Measurements from ENCODE around the gene TTC34. TPM values are rescaled to one million over a fixed set of nuclear protein-coding genes. Genes with fewer than 3 reads are reported as not detected.

The TTC34 gene
- polyA plus RNA-seq, 10 donors = 0.09 to 0.58 (median 0.19) TPM

DNA sequence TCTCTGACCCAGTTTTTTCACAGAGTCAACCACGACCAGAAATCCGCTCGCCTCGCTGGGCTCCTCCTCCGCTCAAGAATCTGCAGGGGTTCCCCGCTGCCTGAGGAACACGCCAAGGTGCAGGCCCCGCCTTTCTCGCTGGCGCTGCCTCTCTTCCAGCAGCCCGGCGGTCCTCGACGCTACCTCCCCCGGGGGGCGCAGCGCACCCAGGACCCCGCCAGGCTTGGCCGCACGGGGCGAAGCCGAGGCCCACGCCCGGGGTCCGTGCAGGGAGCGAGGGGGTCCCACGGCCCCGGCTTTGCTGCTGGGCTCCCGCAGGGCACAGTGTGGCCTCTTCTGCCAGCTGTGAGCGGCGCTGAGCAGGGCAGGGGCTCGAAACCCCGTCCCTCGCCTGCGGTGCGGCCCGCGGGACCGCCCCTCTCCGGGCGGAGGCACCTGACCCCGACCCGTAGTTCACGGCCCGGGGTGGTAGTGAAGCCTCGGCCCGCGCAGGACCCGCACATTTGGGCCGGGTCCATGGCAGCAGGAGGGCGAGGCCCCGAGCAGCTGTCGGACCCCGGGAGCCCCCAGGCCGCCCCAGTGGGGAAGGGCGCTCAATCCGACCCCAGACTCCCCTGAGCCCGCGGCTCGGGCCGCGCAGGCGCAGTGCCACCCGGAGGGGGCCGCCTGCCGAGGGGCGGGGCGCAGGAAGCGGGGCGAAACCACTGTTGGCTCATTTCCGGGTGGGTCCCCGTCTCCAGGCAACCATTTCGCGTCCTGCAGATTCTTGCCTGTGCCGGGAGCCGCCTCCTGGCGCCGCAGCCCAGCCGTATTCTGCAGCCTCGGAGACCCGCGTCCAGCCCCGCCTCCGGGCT, 158.7 kb downstream of the TTC34 start:
- DNase-seq = peak; percentile 88 to 96 (median 94)

DNA sequence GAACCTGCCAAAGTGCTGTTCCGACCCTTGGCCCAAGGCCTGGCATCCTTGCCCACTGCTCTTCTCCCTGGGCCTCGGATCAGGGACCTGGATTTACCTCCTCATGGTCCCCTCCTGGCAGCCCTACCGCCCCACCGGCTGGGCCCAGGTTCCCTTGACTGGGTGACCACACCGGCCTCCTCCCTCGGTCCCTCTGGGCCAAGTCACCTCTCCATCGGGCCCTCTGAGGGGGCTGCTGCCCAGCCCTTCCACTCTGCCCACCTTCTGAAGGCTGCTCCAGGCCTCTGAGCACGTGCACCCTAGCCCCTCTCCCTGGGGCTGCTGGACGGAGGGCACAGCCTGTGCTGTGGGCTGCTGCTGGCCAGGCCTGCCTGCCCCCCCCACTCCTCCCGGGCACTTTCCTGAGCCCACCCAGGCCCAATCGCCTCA, 159.3 kb downstream of the TTC34 start:
- no peak for DNase-seq

DNA sequence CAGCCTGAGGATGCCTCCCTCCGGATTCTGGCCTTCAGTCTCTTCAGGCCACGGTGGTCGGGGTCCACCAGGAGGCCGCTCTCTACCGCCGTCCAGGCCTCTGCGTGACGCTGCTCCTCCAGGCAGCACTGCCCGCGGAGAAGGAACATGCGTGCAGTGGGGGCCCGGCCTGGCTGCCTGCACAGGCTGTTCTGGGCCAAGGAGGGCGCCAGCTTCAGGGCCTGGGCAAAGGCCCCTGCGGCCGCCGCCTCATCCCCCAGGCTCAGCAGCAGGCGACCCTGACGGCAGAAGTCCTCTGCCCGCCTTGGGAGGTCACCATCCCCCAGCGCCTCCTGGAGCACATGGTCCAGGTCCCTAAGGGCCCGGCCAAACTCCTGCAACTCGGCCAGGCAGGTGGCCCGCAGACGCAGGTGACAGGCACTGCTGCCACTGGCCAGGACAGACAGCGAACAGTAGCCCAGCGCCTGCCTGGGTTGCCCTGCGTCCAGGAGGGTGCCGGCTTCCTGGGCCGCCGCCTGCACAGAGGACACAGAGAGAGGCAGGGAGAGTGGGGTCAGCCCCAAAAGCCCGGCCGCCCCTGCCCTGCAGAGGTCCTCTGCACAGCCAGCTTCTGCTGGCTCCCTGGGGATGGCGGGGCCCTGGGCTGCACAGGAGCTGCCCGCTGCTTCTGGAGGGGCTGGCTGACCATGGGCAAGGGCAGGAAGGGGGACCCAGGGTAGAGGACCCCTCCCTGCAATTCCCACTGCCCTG, 159.9 kb downstream of the TTC34 start:
- no peak for DNase-seq

DNA sequence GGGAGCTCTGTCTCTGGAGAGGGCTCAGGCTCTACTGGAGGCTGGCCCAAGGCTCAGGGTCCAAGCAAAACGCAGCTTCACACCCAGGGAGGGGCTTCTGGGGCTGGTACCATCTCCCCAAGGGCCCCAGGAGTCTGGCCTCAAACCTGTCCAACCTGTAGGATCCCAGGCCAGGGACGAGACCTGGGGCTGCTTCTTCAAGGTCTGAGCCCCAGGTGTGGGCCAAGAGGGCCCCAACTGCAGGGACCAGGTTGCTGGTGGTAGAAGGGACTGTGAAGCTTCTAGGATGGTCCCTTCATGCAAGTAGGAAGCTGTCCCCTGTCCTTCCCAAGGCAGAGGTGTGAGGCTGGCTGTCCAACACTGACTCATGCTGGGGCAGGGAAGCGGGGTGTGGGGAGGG, 160.9 kb downstream of the TTC34 start:
- DNase-seq = no peak

DNA sequence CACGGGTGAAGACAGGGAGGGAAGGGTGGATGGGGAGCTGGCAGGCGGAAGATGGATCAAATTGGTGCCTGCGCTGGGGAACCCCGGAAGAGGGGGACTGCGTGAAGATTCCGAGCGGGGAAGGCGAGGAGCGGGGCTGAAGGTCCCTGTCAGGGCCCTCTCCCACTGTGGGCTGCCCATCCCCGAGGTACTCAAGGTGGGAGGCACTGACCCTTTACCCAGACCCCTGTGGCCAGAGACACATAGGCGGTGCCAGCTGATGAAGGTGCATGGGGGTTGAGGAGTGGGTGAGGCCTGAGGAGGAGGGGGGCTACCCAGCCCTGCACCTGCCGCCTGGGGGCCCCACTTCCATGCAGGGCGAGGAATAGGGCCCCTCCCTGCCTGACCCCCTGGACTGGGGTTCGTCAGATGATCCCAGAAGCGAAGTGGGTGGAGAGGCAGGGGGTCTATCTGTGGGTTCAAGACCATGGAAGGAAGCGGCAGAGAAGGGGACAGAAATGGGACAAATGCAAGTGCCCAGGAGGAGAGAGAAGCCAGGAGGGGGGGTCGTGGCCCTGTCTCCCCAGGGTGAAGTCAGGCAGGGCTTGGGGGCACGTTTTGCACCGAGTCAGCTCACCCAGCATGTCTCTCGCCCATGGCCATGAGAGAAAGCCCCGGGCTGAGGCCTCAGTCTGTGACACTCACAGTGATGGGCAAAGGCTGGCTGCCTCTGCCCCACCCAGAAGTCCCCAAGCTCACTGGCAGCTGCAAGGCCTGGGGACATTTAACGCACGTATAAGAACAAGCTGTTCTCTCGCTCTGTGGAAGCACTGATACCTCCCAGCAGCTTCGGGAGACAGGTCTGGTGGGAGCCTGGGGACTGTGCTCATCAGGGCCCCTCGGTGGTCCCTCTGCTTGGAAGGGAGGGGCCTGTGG, 161.6 kb downstream of the TTC34 start:
- DNase-seq = peak in 2 of 3 donors; percentile 26 to 45

DNA sequence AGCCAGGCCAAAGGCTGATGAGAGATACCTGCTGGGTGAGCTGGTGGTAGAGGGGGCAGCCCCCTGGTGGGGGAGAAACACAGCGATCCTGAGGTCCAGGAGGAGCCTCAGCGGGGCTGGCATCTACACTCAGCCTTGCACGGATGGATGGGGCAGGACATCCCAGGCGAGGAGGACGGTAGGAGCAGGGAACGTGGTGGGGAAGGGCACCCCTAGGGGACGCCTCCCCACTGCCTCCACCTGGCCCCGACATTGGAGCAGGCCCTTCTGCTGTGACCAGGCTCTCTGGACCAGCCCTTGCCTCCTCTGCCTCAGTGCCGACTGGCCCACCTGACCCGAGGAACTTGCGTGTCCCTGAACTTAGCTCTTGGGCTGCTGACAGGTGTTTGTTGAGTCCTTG, 162.3 kb downstream of the TTC34 start:
- no peak for DNase-seq

DNA sequence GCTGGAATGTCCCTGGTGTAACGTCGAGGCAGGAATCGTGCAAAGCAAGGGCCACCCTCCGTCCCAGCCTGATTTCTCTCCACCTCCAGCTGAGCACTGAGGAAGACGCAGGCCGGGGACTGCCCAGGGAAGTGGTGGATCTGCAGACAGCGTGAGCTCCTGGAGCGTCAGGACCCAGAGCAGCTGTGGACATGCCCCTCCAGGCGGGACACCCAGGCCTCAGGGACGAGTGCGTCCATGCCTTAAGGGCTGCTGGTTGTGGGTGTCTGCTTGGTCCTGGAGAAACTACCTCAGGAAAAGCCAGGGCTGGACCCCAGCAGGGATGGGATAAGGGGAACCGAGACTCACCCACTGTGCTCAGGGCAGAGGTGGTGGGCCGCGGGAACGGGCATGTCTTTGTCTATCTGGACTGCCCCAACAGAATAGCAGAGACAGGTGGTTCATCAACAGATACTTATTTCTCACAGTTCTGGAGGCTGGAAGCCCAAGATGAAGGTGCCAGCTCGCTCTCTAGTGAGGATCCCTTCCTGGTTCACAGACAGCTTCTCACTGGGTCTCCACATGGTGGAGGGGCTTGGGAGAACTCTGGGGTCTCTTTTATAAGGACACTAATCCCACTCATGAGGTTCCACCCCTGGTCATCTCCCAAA, 162.9 kb downstream of the TTC34 start:
- DNase-seq = no peak

DNA sequence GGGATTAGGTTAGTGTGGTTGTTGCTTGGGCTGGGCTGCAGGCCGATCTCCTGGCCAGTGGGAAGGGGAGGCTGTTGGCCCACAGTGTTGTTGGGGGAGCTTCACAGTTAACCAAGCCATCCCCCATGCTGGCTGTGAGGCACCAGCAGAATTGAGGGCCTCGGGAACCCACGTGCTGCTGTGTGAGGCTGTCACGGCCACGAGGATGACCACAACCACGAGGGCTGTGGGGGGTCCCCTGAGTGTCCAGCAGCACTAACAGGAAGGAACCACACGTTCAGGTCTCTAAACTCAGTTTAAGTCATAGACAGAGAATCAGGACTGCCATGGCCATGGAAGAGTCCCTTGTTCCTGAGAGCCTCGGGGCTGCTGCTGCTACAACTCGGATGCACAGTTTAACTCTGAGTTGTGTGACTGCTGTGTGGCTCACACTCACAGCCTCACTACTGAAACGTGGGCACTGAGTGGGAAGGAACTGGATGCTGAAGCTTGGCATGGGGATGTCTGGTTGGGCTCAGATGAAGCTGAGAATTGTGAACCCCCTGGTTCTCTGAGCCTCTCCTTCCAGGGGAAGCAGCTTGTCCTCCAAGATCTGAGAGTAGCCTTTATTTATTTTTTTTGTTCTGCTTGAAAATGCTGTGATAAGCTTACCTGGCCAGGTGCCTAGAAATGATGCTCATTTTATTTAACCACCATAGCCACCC, 163.9 kb downstream of the TTC34 start:
- no peak for DNase-seq

DNA sequence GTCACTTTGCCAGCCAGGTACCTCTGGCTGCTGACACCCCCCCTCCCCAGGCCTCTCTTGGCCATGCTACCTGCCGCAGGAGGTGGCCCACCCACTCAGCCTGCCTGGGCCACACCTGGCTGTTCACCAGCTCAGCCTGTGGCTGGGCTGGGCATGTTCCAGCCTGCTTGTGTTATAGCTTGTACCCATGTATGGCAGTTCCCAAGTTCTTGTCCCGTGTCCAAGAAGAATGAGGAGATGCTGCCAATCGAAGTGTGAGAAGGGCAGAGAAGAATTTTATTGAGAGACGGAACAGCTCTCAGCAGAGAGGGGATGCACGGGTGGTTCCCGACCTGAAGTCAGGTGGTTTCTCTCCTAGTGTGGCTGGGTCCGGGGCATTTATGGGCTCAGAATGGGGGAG, 164.8 kb downstream of the TTC34 start:
- no peak for DNase-seq

DNA sequence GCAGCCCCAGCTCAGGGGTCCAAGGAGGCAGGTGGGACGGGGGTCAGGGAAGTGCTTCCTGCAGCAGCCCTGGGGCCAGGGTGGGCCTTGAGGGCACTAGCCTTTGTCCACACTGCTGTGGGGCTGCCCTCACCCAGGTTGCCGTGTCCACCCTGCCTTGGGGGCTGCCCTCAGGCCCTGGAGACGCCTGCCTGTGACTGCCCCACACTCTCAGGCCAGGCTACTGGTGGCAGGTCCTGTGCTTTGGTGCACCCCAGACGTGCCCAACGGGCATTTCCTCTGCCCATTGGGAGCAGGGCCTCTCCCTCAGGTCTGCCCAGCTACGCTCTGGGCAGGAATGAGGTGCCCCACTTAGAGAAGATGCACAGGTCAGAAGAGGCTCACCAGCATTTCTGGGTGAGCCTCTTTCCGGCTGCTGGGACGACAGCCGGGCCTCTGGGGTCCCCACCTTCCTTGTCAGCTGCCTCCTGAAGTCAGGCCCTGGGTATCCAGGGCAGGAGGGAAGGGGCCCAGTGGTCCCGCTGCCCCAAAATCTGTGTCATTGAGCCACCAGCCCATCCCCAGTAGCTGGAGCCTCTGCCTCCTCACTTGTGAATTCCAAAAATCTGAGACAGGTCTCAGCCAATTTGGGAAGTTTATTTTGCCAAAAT, 166.0 kb downstream of the TTC34 start:
- no peak for DNase-seq

DNA sequence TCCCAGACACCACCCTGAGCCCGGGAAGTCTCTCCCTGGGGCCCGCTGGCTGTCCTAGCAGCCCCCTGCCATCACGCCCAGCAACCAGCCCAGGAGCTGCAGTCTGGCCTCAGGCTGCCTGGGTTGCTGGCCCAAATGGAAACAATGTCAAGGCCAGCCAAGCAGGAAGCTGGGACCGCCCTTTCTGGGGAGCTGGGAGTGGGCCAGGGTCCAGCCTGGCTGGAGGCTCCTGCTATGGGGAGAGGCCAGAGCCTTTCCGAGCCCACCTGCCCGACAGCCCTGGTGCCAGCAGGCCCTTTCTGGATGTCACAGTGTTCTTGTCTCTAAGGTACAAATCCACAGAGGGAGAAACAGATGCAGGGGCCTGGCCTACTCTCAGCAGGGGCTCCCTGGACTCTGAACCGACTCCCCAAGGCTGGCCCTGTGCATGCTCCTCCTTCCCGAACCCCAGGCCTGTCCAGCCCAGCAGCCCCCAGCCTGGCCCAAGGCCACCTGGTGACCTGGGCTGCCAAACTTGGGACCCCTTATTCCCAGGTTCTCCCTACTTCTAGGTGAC, 167.5 kb downstream of the TTC34 start:
- DNase-seq = peak in 2 of 3 donors; percentile 47 to 67

DNA sequence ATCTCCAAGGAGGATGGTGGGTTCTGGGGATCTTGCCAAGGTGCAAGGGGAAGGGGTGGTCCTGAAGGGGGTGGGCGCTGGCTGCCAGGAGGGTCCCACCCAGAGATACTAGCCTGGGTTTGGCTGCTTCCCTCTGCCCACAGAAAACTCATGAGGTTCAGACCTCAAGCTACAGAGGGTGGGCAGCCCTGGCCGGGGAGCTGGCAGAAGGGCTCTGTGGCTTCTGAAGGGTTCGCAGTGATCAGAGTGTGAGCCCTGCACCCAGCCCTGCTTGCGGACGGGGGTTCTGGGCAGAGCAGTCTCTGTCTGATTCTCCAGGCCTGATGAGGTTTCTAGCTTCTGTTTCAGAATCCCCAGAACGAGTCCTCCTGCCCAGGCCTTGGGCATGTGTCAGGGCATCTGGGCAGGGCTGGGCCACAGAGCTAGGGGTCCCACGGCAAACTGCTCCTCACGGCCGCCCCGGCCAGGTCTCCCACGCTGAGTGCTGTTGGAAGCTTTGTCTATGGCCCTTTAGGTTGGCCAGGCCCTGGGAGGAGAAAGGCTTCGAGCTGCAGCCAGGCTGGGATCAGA, 168.0 kb downstream of the TTC34 start:
- DNase-seq = no peak

DNA sequence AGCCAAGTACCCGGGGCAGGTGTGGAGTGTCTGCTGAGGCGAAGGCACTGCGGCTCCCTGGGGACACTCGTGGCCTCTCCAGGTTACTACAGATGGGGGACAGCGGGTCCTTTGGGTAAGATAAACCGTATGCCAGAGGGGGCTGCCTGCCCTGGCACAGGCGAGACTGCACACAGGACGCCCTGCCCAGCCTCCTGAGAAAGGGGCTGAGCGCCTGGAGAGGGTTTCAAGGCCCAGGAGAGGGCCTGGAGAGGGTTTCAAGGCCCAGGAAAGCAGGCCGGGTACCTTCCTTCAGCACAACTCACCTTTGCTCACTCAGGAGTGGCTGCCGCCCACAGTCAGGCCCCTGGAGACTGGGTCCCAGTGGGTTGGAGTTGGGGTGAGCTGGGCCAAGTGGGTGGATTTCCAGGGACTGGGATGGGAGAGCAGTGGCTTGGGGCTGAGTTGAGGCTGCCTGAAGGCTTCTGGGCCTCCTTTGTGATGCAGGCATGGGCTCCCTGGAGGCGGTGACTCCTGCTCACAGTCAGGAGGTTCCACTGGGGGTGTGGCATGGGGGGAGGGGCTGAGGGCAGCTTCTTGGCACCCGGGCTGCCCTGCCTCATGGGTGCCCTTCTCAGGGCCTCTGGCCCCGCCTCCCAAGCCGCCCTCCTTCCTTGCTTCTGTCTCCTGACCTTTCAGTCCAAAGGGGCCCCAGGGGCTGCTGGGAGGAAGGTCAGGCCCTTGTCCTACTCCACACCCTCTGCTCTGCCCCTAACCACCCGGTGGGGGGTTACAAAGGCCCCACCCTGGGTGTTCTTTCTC, 168.7 kb downstream of the TTC34 start, which contains the start of gene MMEL1:
Gene MMEL1, minus strand, starts transcription at position 456 of the 801 bp plus-strand sequence. CDS start 3,532 bp downstream, outside the sequence.
- no peak for DNase-seq

DNA sequence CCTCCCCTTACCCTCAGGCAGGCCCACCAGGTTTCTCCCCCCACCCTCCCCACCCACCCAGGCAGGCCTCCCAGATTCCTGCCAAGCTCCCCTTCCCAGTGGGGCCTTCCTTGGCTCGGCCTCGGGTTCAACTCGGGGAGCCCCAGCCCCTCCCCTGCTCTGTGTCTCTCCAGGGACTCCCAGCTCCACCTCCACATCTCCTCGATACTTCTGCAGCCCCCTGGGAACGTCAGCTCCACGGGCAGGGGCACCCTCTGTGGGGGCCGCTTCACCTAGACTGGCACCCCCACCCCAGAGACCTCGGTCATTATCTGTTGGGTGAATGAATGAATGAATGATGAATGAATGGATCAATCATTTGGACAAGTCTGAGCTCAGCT, 169.5 kb downstream of the TTC34 start:
- no peak for DNase-seq

DNA sequence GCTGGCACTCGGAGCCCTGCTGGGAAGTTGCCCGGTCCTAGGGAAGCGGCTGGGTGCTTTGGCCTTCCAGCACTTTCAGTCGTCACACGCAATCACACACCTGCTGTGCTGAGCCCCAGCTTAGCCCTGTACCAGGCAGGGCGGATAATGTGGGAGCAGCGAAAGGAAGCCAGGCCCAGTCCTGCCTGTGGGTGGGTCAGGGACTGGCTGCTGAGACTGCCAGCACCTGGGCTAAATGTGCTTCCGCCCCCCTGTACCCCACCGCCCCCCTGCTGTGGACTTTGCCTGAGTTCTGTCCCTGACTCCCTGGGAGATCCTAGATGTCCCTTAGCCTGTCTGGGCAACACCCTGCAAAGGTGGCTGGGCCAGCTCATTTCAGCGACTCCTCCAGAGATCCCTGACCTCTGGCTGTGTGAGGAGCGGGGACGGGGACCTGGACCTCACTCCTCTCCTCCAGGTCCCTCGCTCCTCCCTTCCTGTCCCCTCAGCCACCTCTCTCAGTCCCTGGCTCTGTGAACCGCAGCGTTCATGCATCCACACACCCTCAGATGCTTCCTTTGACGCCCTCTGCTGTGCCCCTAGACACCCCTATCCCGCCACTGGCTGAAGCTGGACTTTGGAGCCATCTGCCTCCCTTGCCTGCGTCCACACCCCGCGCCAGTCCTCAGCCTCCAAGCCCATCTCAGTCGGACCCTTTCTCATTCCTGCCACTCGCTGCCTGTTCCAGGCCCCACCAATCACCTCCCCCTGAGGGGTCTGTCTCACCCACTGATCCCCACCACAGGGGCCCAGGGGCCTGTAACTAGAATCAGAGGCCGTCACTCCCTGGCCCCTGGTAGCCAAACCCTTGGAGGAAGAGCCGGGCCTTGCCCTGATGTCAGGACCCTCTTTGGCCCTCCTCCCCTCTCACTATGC, 170.1 kb downstream of the TTC34 start:
- no peak for DNase-seq

DNA sequence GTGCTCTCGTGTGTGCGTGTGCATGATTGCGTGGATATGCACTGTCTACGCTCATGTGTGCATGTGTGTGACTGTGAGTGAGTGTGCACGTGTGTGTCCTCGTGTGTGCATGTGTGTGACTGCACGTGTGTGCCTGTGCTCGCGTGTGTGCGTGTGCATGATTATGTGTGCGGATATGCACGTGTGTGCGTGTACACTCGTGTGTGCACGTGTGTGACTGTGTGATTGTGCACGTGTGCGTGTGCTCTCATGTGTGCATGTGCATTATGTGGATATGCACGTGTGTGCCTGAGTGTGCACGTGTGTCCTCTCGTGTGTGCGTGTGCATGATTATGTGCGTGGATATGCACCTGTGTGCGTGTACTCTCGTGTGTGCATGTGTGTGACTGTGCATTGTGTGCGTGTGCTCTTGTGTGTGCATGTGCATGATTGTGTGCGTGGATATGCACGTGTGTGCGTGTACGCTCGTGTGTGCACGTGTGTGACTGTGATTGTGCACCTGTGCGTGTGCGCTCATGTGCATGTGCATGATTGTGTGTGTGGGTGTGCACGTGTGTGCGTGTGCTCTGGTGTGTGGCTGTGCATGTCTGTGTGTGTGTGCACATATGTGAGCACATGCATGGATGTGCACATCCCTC, 170.9 kb downstream of the TTC34 start:
- no peak for DNase-seq
